ENCODE data around the gene KDM8. TPM values are rescaled to one million over a fixed set of nuclear protein-coding genes. Genes with fewer than 3 reads are reported as not detected.
"Not testable (repeated sequence)": the region's sequence is repeated elsewhere in the genome, so short reads cannot be mapped to it uniquely, and the experiment has no call there.

Gene KDM8
- total RNA-seq, 1 experiment from 2014 or later: 5.0 TPM

GRCh38 chr16:27245276-27246172 is 42.2 kb downstream of the KDM8 start:
- Histone ChIP-seq H3K4me1 (ENCODE audit: insufficient read depth, low read length) (peaks cover 59% of the 10 kb centered on the region), H3K9ac (ENCODE audit: low read length) (peak overlapping the region; percentile 36; the same call in 1 of the 2 replicates), H3K36me3 (ENCODE audit: low read depth, low read length) (no peaks in the 10 kb centered on the region), H3K79me2 (ENCODE audit: low read length) (peaks cover 22% of the 10 kb centered on the region), H3K4me2 (ENCODE audit: low read length) (peak overlapping the region; percentile 59), H3K9me3 (ENCODE audit: low read length) (no peaks in the 10 kb centered on the region), H3F3A (ENCODE audit: low read length, unreplicated experiment) (no peaks in the 10 kb centered on the region), H3K27me3 (ENCODE audit: low read length) (no peaks in the 10 kb centered on the region), H2AFZ (ENCODE audit: low read length) (no peak overlapping the region; the same call in 1 of the 2 replicates), H3K4me3 (ENCODE audit: low read length) (no peak overlapping the region), H4K20me1 (ENCODE audit: low read length) (no peaks in the 10 kb centered on the region), H3K9me2 (replicated peaks; ENCODE audit: low read length) (no peaks in the 10 kb centered on the region), H3K27ac (ENCODE audit: low read length) (peak overlapping the region; percentile 80)
- CTCF ChIA-PET: no interaction called here
- peak; percentile 83 for DNase-seq
- peak; percentile 79 for ATAC-seq
- BruUV-seq (replicated peaks): no TSS peak
- TF ChIP-seq EZH2phosphoT487 (IDR thresholded peaks at IDR 0.05; ENCODE audit: borderline replicate concordance, low read length) (no peak), EZH2 (IDR thresholded peaks at IDR 0.05; ENCODE audit: low read length, unreplicated experiment) (no peak), CTCF (conservative IDR thresholded peaks at IDR 0.05; ENCODE audit: low read depth, low read length) (no peak)
- POLR2A ChIA-PET (ENCODE audit: unreplicated experiment): interaction anchor here (0.7 kb wide), 1 partner anchor 217 kb away, joined by 3 read pairs; no protein-coding TSS in a partner anchor
- intact Hi-C loops (cut with micrococcal nuclease): no loop called here

- TF ChIP-seq EZH2phosphoT487 (IDR thresholded peaks at IDR 0.05; ENCODE audit: borderline replicate concordance, low read length): no peak
- TF ChIP-seq EZH2 (IDR thresholded peaks at IDR 0.05; ENCODE audit: low read length, unreplicated experiment): no peak
- TF ChIP-seq CTCF (conservative IDR thresholded peaks at IDR 0.05; ENCODE audit: low read depth, low read length): no peak
These were observed 43.1 kb downstream of the KDM8 start for GRCh38 chr16:27246439-27246838.

GRCh38 chr16:27247076-27247475 is 43.8 kb downstream of the KDM8 start:
- H3K4me2 ChIP-seq (ENCODE audit: low read length); DNase-seq; H3K27ac ChIP-seq (ENCODE audit: low read length); H4K20me1 ChIP-seq (ENCODE audit: low read length); POLR2A ChIA-PET (ENCODE audit: unreplicated experiment); H2AFZ ChIP-seq (ENCODE audit: low read length); H3F3A ChIP-seq (ENCODE audit: low read length, unreplicated experiment); H3K9me3 ChIP-seq (ENCODE audit: low read length); BruUV-seq (replicated peaks); H3K9ac ChIP-seq (ENCODE audit: low read length); CTCF ChIA-PET; H3K36me3 ChIP-seq (ENCODE audit: low read depth, low read length); intact Hi-C loops (cut with micrococcal nuclease); H3K4me3 ChIP-seq (ENCODE audit: low read length); H3K9me2 ChIP-seq (replicated peaks; ENCODE audit: low read length); ATAC-seq; H3K27me3 ChIP-seq (ENCODE audit: low read length): not testable (repeated sequence)
- Histone ChIP-seq H3K4me1 (ENCODE audit: insufficient read depth, low read length) (peaks cover 54% of the 10 kb centered on the region), H3K79me2 (ENCODE audit: low read length) (peaks cover 22% of the 10 kb centered on the region)

More at GRCh38 chr16:27246439-27246838, 43.1 kb downstream of the KDM8 start:
- ChIA-PET POLR2A (ENCODE audit: unreplicated experiment) (no interaction called here), CTCF (no interaction called here)
- Histone ChIP-seq H3K4me3 (ENCODE audit: low read length) (no peak overlapping the region), H3F3A (ENCODE audit: low read length, unreplicated experiment) (no peaks in the 10 kb centered on the region), H3K36me3 (ENCODE audit: low read depth, low read length) (no peaks in the 10 kb centered on the region), H3K4me1 (ENCODE audit: insufficient read depth, low read length) (peaks cover 53% of the 10 kb centered on the region), H3K27me3 (ENCODE audit: low read length) (no peaks in the 10 kb centered on the region), H3K79me2 (ENCODE audit: low read length) (peaks cover 22% of the 10 kb centered on the region), H3K9ac (ENCODE audit: low read length) (peak overlapping the region; percentile 36; the same call in 1 of the 2 replicates), H3K9me2 (replicated peaks; ENCODE audit: low read length) (no peaks in the 10 kb centered on the region), H3K27ac (ENCODE audit: low read length) (peak overlapping the region; percentile 80), H4K20me1 (ENCODE audit: low read length) (no peaks in the 10 kb centered on the region), H2AFZ (ENCODE audit: low read length) (no peak overlapping the region), H3K9me3 (ENCODE audit: low read length) (no peaks in the 10 kb centered on the region), H3K4me2 (ENCODE audit: low read length) (peak overlapping the region; percentile 30; the same call in 1 of the 2 replicates)
- DNase-seq (no peak), ATAC-seq (no peak)
- intact Hi-C loops (cut with micrococcal nuclease): no loop called here
- no TSS peak for BruUV-seq (replicated peaks)
